Suppressor macrophage treated with lipopolysaccharide for 4 hours (primary cell): ENCODE measurements around the gene RASSF4.

Source experiments
- DNase-seq: peaks from one replicate; pipeline ENCODE4 v3.0.0-alpha.2; 2020

Gene RASSF4

DNA sequence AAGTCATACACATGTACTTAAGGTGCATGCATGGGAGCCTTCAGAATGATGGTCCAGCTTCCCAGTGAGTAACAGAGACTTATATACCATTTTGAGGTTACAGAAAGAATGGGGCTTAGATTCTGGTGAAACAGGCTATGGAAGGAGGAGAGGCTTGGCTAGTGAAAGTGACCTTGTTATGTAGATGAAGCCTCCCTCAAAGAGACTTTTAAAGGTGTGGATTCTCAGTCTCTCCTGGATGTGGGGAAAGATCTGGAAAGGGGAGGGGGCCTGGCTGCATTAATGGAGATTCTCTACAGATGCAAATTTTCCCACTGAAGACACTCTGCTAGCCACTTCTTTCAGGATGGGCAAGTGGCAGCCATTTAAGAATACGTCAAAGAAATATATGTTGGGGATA, 5.5 kb downstream of the RASSF4 start:
- DNase-seq, result no peak

DNA sequence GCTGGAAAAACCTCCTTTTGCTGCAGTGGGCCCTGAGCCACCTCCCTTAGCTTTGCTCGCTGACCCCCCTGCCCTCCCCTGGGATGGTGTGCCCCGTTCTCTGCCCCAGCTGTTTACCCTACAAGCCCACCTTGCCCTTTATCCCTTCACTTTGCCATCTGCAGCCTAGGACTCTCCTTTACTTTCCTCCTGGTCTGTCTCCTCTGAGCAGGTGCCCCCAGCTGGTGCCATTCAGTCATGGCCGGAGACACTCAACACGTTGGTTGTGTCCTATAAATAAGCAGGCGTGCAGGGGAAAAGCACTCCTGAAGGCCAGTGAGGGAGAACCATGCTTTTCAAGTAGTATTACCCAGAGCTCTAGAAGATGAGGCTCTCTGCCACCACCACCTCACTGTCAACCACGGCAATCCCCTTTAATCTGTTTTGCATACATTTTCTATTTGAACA, 6.1 kb downstream of the RASSF4 start:
- no peak for DNase-seq

GRCh38 chr10:44966129-44966815, 6.7 kb downstream of the RASSF4 start:
- DNase-seq, result peak; percentile 82

DNA sequence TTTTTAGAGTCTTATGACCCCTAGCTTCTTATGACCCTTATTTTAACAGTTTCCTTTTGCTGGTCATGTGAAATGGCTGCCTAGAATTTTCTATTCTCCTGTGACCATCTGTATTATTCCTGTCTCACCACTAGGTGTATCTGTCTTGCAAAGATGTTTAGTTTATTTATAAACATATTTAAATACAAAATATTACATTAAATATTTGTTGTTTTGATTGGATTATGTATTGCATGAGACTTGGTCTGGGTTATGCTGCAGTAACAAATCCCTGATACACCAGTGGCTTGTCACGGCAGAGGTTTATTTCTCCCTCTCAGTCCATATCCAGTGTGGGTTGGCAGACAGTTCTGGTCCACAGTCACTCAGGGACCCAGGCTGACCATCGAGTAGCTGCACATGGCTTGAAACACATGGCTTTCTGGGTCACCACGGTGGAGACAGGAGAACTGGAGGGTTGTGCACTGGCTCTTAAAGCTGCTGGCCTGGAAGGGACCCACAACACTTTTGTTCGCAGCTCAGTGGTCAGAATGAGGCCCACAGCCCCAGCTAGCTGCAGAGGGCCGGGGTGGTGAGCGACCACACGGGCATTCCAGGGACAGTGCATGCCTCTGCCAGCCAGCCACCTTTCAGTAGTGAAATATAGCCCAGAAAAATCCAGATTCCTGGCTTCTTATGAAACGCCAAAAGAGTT, 7.4 kb downstream of the RASSF4 start:
- peak; percentile 47 for DNase-seq

GRCh38 chr10:44967616-44968015, 8.0 kb downstream of the RASSF4 start:
- DNase-seq, result peak; percentile 78

DNA sequence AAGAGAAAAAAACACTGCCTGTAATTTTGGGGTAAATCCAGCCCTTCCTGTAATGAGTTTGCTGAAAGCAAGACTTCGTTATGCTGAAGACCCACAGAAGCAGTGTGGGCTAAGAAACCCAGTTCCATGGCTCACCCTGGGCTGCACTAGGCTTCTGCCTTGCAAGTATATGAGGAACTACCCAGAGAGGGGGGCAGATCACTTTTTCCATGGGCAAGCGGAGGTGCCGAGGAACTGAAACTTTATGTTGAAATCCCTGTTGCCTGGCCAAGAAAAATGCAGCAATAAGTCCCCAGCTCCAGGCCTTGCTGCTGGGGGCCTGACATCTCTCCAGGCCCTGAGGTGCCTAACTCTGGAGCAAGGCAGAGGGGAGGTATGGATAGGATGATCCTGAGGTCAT, 8.5 kb downstream of the RASSF4 start:
- peak; percentile 95 for DNase-seq

- no peak for DNase-seq
These were observed 9.1 kb downstream of the RASSF4 start for GRCh38 chr10:44968500-44969400.

- DNase-seq, result no peak
These were observed 10.3 kb downstream of the RASSF4 start for GRCh38 chr10:44969854-44970253.

DNA sequence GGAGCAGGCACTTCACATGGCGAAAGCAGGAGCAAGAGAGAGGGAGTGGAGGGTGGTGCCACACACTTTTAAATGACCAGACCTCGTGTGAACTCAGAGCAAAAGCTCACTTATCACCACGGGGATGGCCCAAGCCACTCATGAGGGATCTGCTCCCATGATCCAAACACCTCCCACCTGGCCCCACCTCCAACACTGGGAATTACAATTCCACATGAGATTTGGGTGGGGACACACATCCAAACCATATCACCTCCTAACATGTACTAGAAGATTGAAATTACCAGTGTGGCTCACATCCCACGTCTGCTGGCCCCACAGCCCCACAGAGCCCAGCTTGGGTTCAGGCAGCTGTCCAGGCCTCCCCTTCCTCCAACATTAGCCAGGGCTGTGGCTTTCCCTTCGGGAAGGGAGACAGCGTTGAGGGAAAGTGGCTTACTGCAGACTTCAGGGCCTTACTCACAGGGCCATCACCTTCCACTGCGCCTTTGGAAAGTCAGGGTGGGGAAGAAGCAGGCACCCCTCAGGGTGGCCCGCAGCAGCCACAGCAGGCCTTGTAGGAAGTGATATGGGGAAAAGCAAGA, 11.3 kb downstream of the RASSF4 start:
- no peak for DNase-seq

DNA sequence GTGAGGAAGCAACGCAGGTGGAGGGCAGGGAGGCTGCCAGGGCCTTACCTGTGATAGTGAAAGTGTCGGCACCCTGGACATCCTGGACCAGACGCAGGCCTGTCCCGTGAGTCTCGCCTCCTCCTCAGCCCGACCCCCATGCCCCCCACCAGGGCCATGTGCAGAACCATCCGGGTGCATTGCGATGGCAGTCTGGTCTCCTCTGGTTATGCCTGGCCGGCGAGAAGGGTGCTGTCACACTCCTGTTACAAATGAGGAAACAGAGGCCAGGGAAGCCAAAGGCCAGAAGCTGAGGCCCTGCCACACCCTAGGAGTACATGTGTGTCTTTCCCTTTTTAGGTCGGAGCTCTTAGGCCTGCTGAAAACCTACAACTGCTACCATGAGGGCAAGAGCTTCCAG, 11.8 kb downstream of the RASSF4 start:
- DNase-seq, result no peak

- DNase-seq, result no peak
These were observed 12.5 kb downstream of the RASSF4 start for GRCh38 chr10:44971935-44972757.

DNA sequence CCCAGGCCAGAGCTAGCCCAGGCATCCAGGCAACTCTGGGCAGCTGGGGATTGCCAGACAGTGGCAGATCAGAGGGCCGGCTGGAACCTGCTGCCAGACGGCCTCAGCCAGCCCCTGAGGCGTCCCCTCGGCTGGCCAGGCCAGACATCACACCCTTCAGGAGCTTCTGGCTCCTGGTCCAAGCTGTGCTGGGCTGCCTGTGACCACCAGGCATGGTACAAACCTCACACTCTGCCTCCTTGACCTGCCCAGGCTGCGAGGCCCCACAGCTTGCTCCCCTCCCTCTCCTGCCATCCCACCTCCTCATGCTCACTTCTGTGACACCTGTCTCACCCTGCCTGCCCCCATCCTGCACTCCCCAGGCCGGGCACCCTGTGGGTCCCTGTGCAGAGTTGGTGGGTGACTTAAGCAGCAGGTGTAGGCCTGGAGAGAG, 13.3 kb downstream of the RASSF4 start:
- DNase-seq, result no peak

- peak; percentile 66 for DNase-seq
These were observed 13.9 kb downstream of the RASSF4 start for GRCh38 chr10:44973323-44974081.

GRCh38 chr10:44974082-44974627, 14.6 kb downstream of the RASSF4 start:
- no peak for DNase-seq

GRCh38 chr10:44974628-44975430, 15.2 kb downstream of the RASSF4 start:
- peak; percentile 80 for DNase-seq

DNA sequence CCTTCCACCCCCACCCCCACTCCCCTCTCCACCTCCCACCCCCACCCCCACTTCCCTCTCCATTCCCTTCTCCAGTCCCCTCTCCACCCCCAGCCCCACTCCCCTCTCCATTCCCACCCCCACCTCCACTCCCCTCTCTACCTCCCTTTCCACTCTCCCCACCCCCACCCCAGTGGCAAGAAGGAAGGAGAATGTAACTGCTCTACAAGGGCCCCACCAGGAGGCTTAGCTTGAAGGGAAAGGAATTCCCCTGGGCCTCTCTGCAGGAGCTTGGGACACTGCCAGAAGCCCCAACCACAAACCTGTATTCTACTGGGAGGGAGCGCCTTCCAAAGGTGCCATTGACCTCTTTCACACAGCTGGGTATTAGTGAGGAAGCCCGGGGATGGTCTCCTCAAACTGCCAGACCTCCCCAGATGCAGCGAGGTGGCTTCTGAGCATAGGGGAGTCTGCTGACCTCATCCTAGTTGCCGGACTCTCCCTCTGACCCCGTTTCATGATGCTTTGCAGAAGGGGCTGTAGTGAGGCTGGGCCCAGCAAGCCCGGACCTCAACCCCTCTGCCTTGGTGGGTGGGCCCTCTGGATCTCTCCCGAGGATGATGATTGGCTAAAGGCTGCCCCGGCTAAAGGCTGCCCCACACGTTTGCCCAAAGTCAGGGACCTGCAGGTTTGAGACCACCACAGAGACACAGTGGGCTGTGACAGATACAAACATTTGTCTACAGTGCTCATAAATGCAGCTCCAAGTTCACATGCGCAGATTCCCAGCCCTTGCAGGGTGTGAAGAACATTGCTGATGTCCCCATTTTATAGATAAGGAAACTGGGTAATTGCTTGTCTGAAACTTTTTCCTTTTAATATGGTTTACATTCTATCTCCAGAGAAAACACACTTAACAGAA, 16.1 kb downstream of the RASSF4 start:
- no peak for DNase-seq

- no peak for DNase-seq
These were observed 17.0 kb downstream of the RASSF4 start for GRCh38 chr10:44976352-44977198.
